DOHH2 (cell line): ENCODE measurements around the gene TRERF1.

Source experiments
- H3F3A ChIP-seq: fragments of 200-600 bp; sonication (generic), shearing (Covaris generic); 2 replicates; pipeline ENCODE4 v1.6.0; 2016; ENCODE audit warnings: antibody characterized with exemption, mild to moderate bottlenecking; ENCODE audit not compliant: control insufficient read depth, insufficient read depth
- H3K27ac ChIP-seq: fragments of 200-600 bp; sonication (generic); 2 replicates; pipeline ENCODE4 v1.5.1; 2014; ENCODE audit warnings: low read depth, mild to moderate bottlenecking, low read length, moderate library complexity
- H3K27me3 ChIP-seq: fragments of 200-600 bp; sonication (generic); 2 replicates; pipeline ENCODE4 v1.6.1; 2014; ENCODE audit warnings: mild to moderate bottlenecking, low read length, mixed read lengths; ENCODE audit not compliant: control insufficient read depth
- H3K36me3 ChIP-seq: fragments of 200-600 bp; sonication (generic); 2 replicates; pipeline ENCODE4 v1.6.1; 2014; ENCODE audit warnings: mild to moderate bottlenecking, low read length, moderate library complexity, mixed read lengths; ENCODE audit not compliant: control insufficient read depth
- H3K4me1 ChIP-seq: fragments of 200-600 bp; sonication (generic); 2 replicates; pipeline ENCODE4 v1.6.1; 2014; ENCODE audit warnings: mild to moderate bottlenecking, low read length, mixed read lengths; ENCODE audit not compliant: control insufficient read depth
- H3K4me2 ChIP-seq: fragments of 200-600 bp; sonication (generic); 2 replicates; pipeline ENCODE4 v1.6.0; 2014; ENCODE audit warnings: mild to moderate bottlenecking, low read length, moderate library complexity
- H3K4me3 ChIP-seq: fragments of 200-600 bp; sonication (generic); 2 replicates; pipeline ENCODE4 v1.5.1; 2014; ENCODE audit warnings: mild to moderate bottlenecking, low read length, mixed read lengths
- H3K79me2 ChIP-seq: fragments of 200-600 bp; sonication (generic); 2 replicates; pipeline ENCODE4 v1.6.1; 2014; ENCODE audit warnings: mild to moderate bottlenecking, low read length, mixed read lengths; ENCODE audit not compliant: control insufficient read depth
- H3K9me2 ChIP-seq: fragments of 200-600 bp; sonication (generic); replicated peaks from 2 replicates; pipeline ENCODE4 v1.6.1; 2014; ENCODE audit warnings: mild to moderate bottlenecking, low read length, mixed read lengths; ENCODE audit not compliant: control insufficient read depth
- H3K9me3 ChIP-seq: fragments of 200-600 bp; sonication (generic); 2 replicates; pipeline ENCODE4 v1.6.1; 2014; ENCODE audit warnings: antibody characterized with exemption, low read length, mixed read lengths; ENCODE audit not compliant: control insufficient read depth, insufficient read depth
- H4K20me1 ChIP-seq: fragments of 200-600 bp; sonication (generic); 2 replicates; pipeline ENCODE4 v1.6.0; 2014; ENCODE audit warnings: low read depth, mild to moderate bottlenecking, antibody characterized with exemption, low read length, moderate library complexity; ENCODE audit not compliant: control insufficient read depth, insufficient read depth
- CTCF ChIP-seq: fragments of 200-600 bp; sonication (generic); IDR thresholded peaks from one replicate; pipeline ENCODE4 v1.5.1; 2014; ENCODE audit warnings: antibody characterized with exemption, mild to moderate bottlenecking, low read depth, low read length; ENCODE audit not compliant: poor library complexity, severe bottlenecking
- EZH2phosphoT487 ChIP-seq: fragments of 200-600 bp; sonication (generic); IDR thresholded peaks from 2 replicates; pipeline ENCODE4 v1.6.1; 2017; ENCODE audit warnings: borderline replicate concordance, mild to moderate bottlenecking, antibody characterized with exemption, low read length, moderate library complexity, mixed read lengths

The TRERF1 gene

GRCh38 chr6:42257614-42258013, 194.1 kb downstream of the TRERF1 start:
- no peaks in the 10 kb centered on the region for H3K9me3 ChIP-seq
- H4K20me1 ChIP-seq = no peaks in the 10 kb centered on the region
- H3F3A ChIP-seq = no peaks in the 10 kb centered on the region
- H3K4me3 ChIP-seq = no peak overlapping the region
- peaks cover 9% of the 10 kb centered on the region for H3K4me1 ChIP-seq
- H3K27me3 ChIP-seq = no peaks in the 10 kb centered on the region
- no peak overlapping the region for H3K27ac ChIP-seq
- H3K79me2 ChIP-seq = no peaks in the 10 kb centered on the region
- no peak overlapping the region for H3K4me2 ChIP-seq
- H3K9me2 ChIP-seq = no peaks in the 10 kb centered on the region
- peaks cover 55% of the 10 kb centered on the region for H3K36me3 ChIP-seq
- no peak for TF ChIP-seq CTCF
- no peak for TF ChIP-seq EZH2phosphoT487

- TF ChIP-seq CTCF (no peak), EZH2phosphoT487 (no peak)
- no peaks in the 10 kb centered on the region for H3K79me2 ChIP-seq
- no peaks in the 10 kb centered on the region for H3F3A ChIP-seq
- H3K27me3 ChIP-seq = no peaks in the 10 kb centered on the region
- H3K4me1 ChIP-seq = peaks cover 7% of the 10 kb centered on the region; the same call in 1 of the 2 replicates
- no peaks in the 10 kb centered on the region for H3K9me2 ChIP-seq
- no peak overlapping the region for H3K4me2 ChIP-seq
- peaks cover 55% of the 10 kb centered on the region for H3K36me3 ChIP-seq
- no peaks in the 10 kb centered on the region for H4K20me1 ChIP-seq
- H3K4me3 ChIP-seq = no peak overlapping the region
- H3K9me3 ChIP-seq = no peaks in the 10 kb centered on the region
- H3K27ac ChIP-seq = no peak overlapping the region
Observed at GRCh38 chr6:42257063-42257462, 194.7 kb downstream of the TRERF1 start.

GRCh38 chr6:42255050-42255449, 196.7 kb downstream of the TRERF1 start:
- no peak for TF ChIP-seq CTCF
- TF ChIP-seq EZH2phosphoT487 = no peak
- peaks cover 49% of the 10 kb centered on the region for H3K36me3 ChIP-seq

DNA sequence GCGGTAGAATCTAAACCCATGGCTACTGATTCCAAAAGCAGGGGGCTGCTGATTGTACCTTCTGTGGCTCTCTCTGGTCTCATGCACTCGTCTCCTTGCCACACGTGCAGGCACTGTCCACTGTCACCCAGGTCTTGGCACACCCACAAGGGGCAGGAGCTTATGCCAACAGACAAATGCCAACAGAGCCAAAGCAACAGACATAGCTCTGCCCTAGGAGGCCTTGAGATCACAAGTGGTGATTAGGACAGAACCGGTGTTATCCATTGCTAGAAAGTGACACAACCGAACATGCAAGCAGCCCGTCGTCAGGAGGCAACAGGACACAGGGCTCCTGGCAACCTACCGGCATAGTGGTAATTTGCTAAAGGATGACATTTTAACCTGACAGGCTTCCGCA, 197.2 kb downstream of the TRERF1 start:
- no peak for TF ChIP-seq EZH2phosphoT487
- no peak for TF ChIP-seq CTCF
- Histone ChIP-seq H3K36me3 (peaks cover 53% of the 10 kb centered on the region), H3K4me1 (no peaks in the 10 kb centered on the region), H3K27ac (no peak overlapping the region), H3K9me2 (no peaks in the 10 kb centered on the region), H3K27me3 (no peaks in the 10 kb centered on the region), H3K4me2 (no peak overlapping the region), H3K79me2 (no peaks in the 10 kb centered on the region), H3K4me3 (no peak overlapping the region), H3F3A (no peaks in the 10 kb centered on the region), H4K20me1 (no peaks in the 10 kb centered on the region), H3K9me3 (no peaks in the 10 kb centered on the region)

More at GRCh38 chr6:42255050-42255449, 196.7 kb downstream of the TRERF1 start:
- no peaks in the 10 kb centered on the region for H3K4me1 ChIP-seq
- H3K79me2 ChIP-seq = no peaks in the 10 kb centered on the region
- no peak overlapping the region for H3K27ac ChIP-seq
- H3K4me3 ChIP-seq = no peak overlapping the region
- no peaks in the 10 kb centered on the region for H3K27me3 ChIP-seq
- no peaks in the 10 kb centered on the region for H4K20me1 ChIP-seq
- no peaks in the 10 kb centered on the region for H3K9me2 ChIP-seq
- H3K4me2 ChIP-seq = no peak overlapping the region
- H3K9me3 ChIP-seq = no peaks in the 10 kb centered on the region
- H3F3A ChIP-seq = no peaks in the 10 kb centered on the region
